NT2/D1 (cell line): ENCODE measurements around the gene PRKD2.

Source experiments
- DNase-seq: peaks from one replicate; pipeline ENCODE4 v3.0.0-alpha.2; 2011; ENCODE audit warnings: low read depth, low spot score
- H3K27me3 ChIP-seq: 2 replicates; pipeline ENCODE4 v1.6.0; 2011; ENCODE audit warnings: mild to moderate bottlenecking; ENCODE audit not compliant: insufficient read length, insufficient read depth
- H3K36me3 ChIP-seq: 2 replicates; pipeline ENCODE4 v1.6.1; 2011; ENCODE audit warnings: mild to moderate bottlenecking, low read length, mixed read lengths; ENCODE audit not compliant: insufficient read depth, insufficient read length
- H3K4me1 ChIP-seq: 2 replicates; pipeline ENCODE4 v1.5.1; 2011; ENCODE audit not compliant: insufficient read depth, insufficient read length
- H3K4me3 ChIP-seq: 2 replicates; pipeline ENCODE4 v1.5.1; 2011; ENCODE audit warnings: low read depth; ENCODE audit not compliant: insufficient read length
- H3K9ac ChIP-seq: 2 replicates; pipeline ENCODE4 v1.6.0; 2011; ENCODE audit warnings: low read depth; ENCODE audit not compliant: insufficient read length
- H3K9me3 ChIP-seq: 2 replicates; pipeline ENCODE4 v1.5.1; 2011; ENCODE audit warnings: mild to moderate bottlenecking, low read length; ENCODE audit not compliant: insufficient read depth
- SUZ12 ChIP-seq: IDR thresholded peaks from 2 replicates; pipeline ENCODE4 v1.6.1; 2011; ENCODE audit not compliant: insufficient read length, insufficient read depth; ENCODE audit errors: extremely low read depth
- YY1 ChIP-seq: IDR thresholded peaks from 2 replicates; pipeline ENCODE4 v1.6.1; 2011; ENCODE audit not compliant: insufficient read length, insufficient read depth
- ZNF274 ChIP-seq: IDR thresholded peaks from 2 replicates; pipeline ENCODE4 v1.6.1; 2011; ENCODE audit warnings: mild to moderate bottlenecking, low read depth, low read length

The PRKD2 gene

GRCh38 chr19:46739290-46739771 is 22.4 kb upstream of the PRKD2 start:
- Histone ChIP-seq H3K27me3 (no peaks in the 10 kb centered on the region), H3K9ac (no peak overlapping the region), H3K4me1 (peaks cover 16% of the 10 kb centered on the region), H3K9me3 (no peaks in the 10 kb centered on the region), H3K4me3 (no peak overlapping the region), H3K36me3 (peaks cover 70% of the 10 kb centered on the region)
- DNase-seq, result no peak
- TF ChIP-seq ZNF274 (no peak), YY1 (no peak), SUZ12 (no peak)

GRCh38 chr19:46737761-46738171 is 20.9 kb upstream of the PRKD2 start:
- peaks cover 21% of the 10 kb centered on the region for H3K4me1 ChIP-seq
- H3K9ac ChIP-seq, result no peak overlapping the region
- no peaks in the 10 kb centered on the region for H3K9me3 ChIP-seq
- no peak for TF ChIP-seq ZNF274
- no peak for TF ChIP-seq YY1
- TF ChIP-seq SUZ12, result no peak
- DNase-seq, result no peak
- no peaks in the 10 kb centered on the region for H3K27me3 ChIP-seq
- no peak overlapping the region for H3K4me3 ChIP-seq
- peaks cover 75% of the 10 kb centered on the region for H3K36me3 ChIP-seq

- no peak for TF ChIP-seq YY1
- no peak overlapping the region for H3K9ac ChIP-seq
- H3K4me3 ChIP-seq, result no peak overlapping the region
Observed at GRCh38 chr19:46737298-46737654, 20.4 kb upstream of the PRKD2 start.

GRCh38 chr19:46736531-46737297 is 19.8 kb upstream of the PRKD2 start:
- Histone ChIP-seq H3K27me3 (no peaks in the 10 kb centered on the region), H3K9ac (no peak overlapping the region), H3K4me1 (peaks cover 21% of the 10 kb centered on the region), H3K36me3 (peaks cover 77% of the 10 kb centered on the region), H3K4me3 (no peak overlapping the region), H3K9me3 (no peaks in the 10 kb centered on the region)
- no peak for TF ChIP-seq YY1
- TF ChIP-seq ZNF274, result no peak
- no peak for TF ChIP-seq SUZ12
- no peak for DNase-seq

More at GRCh38 chr19:46737298-46737654, 20.4 kb upstream of the PRKD2 start:
- Histone ChIP-seq H3K4me1 (peaks cover 24% of the 10 kb centered on the region), H3K36me3 (peaks cover 77% of the 10 kb centered on the region), H3K9me3 (no peaks in the 10 kb centered on the region), H3K27me3 (no peaks in the 10 kb centered on the region)
- no peak for DNase-seq

GRCh38 chr19:46733690-46734292 is 16.9 kb upstream of the PRKD2 start:
- DNase-seq, result no peak
- TF ChIP-seq ZNF274 (no peak), SUZ12 (no peak), YY1 (no peak)
- Histone ChIP-seq H3K4me3 (no peak overlapping the region), H3K9me3 (no peaks in the 10 kb centered on the region), H3K9ac (no peak overlapping the region), H3K36me3 (peaks cover 81% of the 10 kb centered on the region), H3K4me1 (peaks cover 20% of the 10 kb centered on the region), H3K27me3 (no peaks in the 10 kb centered on the region)

GRCh38 chr19:46732966-46733689 is 16.2 kb upstream of the PRKD2 start:
- no peaks in the 10 kb centered on the region for H3K27me3 ChIP-seq
- TF ChIP-seq SUZ12 (no peak), ZNF274 (no peak), YY1 (no peak)
- no peak for DNase-seq
- H3K9me3 ChIP-seq, result no peaks in the 10 kb centered on the region
- H3K4me1 ChIP-seq, result peaks cover 24% of the 10 kb centered on the region
- no peak overlapping the region for H3K9ac ChIP-seq
- no peak overlapping the region for H3K4me3 ChIP-seq
- peaks cover 81% of the 10 kb centered on the region for H3K36me3 ChIP-seq
